PFSK-1 (cell line): Measurements from ENCODE around the gene NCAPD3.

Source experiments
- POLR2AphosphoS5 ChIP-seq: IDR thresholded peaks from 2 replicates; pipeline ENCODE4 v1.6.1; 2012; ENCODE audit warnings: low read depth, mild to moderate bottlenecking, control low read depth, low read length, moderate library complexity
- REST ChIP-seq, 2 experiments: IDR thresholded peaks; 2 replicates each; pipeline versions ENCODE4 v1.6.1 to v1.8.0; 2011 to 2012; ENCODE audit warnings: low read depth in 2 of 2, low read length in 2 of 2, control low read depth in 1 of 2, inconsistent platforms in 1 of 2, mild to moderate bottlenecking in 1 of 2, moderate library complexity in 1 of 2; ENCODE audit not compliant: insufficient read depth in 1 of 2
- SIN3A ChIP-seq: IDR thresholded peaks from 2 replicates; pipeline ENCODE4 v1.6.1; 2012; ENCODE audit warnings: mild to moderate bottlenecking, low read length, moderate library complexity, borderline replicate concordance; ENCODE audit not compliant: insufficient read depth
- TAF1 ChIP-seq: IDR thresholded peaks from 2 replicates; pipeline ENCODE4 v1.6.1; 2012; ENCODE audit warnings: low read length, control low read depth, borderline replicate concordance; ENCODE audit not compliant: insufficient read depth

GRCh38 chr11:134260503-134260902 is 36.7 kb upstream of the NCAPD3 start:
- TF ChIP-seq POLR2AphosphoS5 (no peak), TAF1 (no peak), REST (IDR thresholded peaks at IDR 0.05; ENCODE audit: insufficient read depth in 1 of 2, low read depth in 2 of 2, low read length in 2 of 2) (no peak), SIN3A (no peak)
